ENCODE data around the gene PTX4.

PTX4 gene

GRCh38 chr16:1488619-1489018 lies at the start of gene PTX4:
TSS of gene PTX4 (minus strand) at chr16:1488944. CDS start at chr16:1488909, 35 bp downstream.
- DNase-seq, result no peak

DNA sequence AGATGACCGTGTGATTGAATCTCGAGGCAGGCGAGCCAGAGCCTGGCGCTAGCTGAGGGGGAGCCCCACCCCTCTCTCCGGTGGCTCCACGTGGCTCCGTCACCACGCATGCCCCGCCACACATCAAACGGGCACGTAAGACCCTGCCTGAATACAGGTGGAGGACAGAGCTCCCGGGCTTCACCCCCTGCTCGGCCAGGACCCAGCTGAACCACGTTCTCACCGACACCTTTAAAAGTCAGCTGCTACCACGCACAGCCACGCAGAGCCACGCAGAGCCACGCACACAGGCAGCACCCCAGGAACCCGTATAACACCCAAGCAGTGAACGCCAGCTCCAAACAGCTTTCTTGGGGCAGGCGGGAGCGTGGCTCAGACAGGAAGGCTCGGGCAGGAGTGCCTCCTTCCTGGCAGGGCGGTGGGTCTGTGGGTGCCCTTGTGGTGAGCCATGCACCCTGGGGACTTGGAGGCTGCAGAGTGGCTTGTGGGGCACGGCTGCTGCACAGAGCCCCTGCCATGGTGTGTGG lies 49.1 kb upstream of the PTX4 start:
- DNase-seq, result no peak

DNA sequence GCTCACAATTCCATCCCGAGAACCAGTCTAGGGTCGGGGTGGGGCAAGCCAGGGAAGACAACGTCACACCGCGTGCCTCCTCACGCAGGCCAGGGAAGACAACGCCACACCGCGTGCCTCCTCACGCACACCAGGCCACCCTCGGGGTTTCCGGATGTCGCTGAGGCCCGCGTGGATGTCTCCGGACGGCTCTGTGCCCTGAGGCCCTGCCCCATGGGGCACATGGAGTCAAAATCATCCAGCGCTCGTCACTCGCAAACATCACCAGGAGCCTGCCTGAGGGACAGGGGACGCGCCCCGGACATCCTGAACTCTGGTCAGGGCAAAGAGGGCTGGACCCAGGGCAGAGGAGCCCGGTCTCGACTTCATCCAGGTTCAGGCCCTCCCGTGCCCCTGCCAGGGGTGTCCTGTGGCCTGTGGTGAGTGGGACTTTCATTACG lies 48.4 kb upstream of the PTX4 start:
- no peak for DNase-seq

DNA sequence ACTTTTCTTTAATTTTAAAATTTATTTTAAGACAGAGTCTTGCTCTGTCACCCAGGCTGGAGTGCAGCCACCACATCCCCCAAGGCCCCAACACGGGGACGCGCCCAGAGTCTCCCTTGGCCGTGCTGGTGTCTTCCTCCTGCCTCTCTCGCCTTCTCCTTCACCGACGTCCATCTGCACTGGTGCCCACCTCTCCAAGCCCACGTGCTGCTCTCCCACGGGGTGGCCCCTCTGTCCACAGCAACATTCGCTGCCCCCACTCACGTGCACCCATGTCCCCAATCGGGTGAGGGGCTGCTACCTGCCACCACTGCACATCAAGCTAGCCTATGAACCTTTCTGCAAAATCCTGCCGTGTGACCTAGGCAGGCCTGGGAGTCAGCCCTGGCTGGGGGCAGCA lies 47.9 kb upstream of the PTX4 start:
- no peak for DNase-seq

DNA sequence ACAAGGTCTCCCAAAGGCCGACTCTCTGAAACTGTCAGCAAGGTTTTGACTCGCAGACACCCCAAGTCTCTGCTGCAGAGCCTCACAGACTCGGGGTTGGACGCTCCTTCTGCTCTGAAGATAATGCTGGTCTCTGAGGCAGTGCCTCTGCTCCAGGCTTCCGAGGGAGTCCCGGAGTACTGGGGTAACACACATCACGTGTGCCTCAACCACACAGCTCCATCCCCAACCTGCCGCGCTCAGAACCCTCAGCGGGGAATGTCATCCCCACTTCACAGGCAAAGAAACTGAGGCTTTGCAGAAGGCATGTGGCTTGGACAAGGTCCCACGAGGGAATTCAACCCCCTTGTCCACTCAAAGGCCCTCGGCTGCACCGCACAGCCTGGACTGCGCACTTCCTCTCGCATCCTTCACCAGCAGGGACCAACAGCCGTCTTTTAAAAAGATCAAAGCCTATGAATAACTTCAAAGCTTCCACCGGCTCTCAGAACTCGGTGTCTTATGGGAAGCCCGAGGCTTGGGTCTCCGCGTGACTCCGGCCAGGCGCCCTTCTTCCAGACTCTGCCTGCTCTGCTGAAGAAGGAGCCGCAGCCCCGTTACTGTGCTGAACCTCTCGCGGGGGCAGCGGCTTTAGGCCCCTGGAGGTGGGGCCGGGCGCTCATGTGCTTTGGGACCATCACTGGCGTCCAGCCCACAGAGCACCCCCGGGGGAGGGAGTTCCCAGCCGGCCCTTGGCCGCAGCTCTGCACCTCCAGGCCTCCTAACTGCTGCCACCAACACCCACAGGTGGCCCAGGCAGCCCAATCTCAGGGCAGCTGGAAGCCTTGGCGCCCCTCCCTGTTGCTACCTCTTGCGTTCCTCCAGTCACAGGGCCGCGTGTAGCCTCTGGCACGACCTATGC lies 46.9 kb upstream of the PTX4 start:
- no peak for DNase-seq

DNA sequence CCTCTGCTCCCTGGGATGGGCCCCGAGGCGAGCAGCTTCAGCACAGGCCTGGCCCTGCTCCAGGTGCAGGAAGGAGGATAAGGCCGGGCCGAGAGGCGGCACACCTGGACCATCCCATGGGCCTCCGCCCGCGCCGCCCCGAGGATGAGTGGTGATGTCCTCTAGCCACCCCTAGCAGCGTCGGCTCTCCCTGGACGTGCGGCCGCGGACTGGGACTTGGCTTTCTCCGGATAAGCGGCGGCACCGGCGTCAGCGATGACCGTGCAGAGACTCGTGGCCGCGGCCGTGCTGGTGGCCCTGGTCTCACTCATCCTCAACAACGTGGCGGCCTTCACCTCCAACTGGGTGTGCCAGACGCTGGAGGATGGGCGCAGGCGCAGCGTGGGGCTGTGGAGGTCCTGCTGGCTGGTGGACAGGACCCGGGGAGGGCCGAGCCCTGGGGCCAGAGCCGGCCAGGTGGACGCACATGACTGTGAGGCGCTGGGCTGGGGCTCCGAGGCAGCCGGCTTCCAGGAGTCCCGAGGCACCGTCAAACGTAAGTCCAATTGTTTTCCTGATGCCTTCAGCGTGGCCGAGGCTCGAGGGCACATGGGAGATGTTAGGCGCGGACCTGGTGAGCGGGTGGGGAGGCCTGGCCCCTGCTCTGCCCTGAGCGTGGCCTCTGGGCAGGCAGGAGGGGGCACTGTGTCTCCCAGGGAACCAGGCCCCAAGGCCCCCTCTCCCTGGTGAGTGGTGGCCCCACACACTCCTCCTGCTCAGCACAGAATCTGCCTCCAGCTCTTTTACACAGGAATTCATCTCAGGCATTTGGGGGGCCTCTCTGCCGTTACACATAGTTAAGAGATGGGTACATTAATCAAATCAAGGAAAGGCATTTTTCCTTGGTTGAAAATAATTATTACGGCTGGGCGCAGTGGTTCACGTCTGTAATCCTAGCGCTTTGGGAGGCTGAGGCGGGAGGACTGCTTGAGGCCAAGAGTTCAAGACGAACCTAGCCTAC lies 45.6 kb upstream of the PTX4 start:
- DNase-seq, result no peak

DNA sequence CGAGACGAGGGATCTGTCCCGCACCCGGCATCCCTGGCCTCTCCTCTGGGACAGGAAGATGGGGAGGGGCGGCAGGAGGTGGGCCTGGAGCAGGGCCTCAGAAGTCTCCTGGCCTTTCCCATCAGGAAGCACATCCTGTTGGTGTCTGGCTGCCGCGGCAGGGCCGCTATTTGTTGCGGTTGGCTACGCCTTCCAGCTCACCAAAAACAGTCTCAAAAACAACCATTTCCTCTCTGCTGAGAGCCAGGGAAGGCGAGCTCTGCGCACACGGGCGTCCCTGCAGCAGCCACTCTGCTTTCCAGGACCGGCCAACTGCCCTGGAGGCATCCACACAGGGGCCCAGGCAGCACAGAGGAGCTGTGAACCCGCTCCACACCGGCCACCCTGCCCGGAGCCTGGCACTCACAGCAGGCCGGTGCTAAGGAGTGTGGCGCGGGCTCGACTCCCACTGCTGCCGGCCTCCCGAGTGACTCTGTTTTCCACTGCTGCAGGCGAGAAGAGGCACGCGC lies 44.8 kb upstream of the PTX4 start, which contains the start of gene TMEM204:
TSS of gene TMEM204 (plus strand) at position 224 of the 509 bp plus-strand sequence. CDS start 610 bp downstream, outside the sequence.
- DNase-seq, result peak; percentile 49

DNA sequence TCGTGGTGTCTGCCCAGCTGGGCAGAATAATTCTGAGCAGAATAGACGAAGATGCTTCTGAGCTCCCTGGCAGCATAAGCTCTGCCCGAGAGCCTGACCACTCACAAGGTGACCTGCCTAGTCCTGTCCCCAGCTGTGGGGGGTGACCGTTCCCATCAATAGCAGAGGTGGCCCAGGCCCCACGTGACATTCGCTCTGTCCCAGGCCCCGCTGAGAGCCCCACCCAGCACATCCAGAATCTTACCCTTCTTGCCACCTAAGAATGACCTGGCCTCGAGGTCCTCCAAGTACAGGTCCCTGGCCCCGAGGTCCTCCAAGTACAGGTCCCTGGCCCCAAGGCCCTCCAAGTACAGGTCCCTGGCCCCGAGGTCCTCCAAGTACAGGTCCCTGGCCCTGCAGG lies 44.0 kb upstream of the PTX4 start:
- DNase-seq, result no peak

DNA sequence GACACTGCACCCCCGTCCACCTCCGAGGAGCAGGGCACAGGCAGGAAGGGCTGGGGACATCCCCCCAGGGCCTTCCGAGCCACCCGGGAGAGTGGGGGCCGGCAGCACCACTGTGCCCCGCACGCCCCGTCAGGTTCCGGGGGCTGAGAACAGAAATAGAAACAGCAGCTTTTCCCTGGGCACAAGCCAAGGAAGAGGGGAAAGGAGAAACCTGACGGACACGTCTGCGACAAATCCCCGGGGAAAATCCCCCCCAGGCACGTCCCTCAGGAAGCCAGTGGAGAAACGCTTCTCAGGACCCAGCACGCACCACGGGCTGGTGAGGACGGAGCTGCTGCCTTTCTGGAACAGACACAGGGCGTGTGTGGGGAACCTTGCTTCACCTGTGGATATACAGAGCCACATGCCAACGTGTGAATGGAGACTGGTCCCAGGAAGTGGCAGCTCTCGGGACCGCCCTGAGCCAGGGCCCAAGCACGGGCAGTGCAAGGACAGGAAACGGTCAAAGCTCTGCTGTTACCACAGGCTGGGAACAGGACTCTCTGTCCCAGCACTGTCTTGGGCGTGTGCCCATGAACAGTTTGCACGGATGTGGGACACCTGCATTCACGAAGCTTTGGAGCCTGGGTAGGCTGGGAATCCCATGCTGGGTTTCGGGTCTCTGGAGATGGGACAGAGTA lies 43.5 kb upstream of the PTX4 start:
- no peak for DNase-seq

DNA sequence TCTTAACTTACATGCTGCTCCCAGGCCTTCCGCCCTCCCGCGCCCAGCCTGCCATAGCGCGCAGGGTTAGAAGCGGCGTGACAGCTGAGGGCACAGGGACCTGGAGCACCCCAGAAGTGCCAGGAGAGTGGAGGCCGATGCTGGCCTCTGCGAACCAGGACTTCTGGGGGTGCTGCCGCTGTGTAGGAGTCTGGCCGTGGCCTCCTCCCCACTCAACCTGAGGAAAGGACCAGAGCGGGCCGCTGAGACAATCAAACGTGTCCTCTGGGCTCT lies 42.8 kb upstream of the PTX4 start:
- no peak for DNase-seq

GRCh38 chr16:1530883-1531637 lies 42.3 kb upstream of the PTX4 start:
- DNase-seq, result no peak

DNA sequence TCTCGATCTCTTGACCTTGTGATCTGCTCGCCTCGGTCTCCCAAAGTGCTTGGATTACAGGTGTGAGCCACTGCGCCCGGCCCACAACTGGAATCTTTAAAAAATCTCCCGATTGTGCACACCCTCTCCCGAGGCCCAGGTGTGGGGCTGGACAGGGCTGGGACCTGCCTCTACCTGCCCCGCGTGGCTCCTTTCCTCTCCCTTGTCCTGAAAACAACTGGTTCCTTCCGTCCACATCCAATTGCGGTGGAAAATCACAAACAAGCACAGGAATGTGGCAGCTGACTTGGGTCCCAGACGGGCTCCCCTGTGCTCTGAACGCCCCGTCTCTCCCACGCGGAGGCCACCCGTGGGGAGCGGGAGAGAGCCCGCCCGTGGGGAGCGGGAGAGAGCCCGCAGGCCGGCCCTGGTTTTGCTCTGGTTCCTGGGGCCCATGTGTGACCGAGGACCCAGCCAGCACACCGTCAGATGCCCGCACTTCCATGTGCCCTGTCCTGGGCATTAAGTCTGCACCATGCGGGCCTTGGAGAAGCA lies 41.7 kb upstream of the PTX4 start:
- no peak for DNase-seq

GRCh38 chr16:1528921-1529537 lies 40.3 kb upstream of the PTX4 start:
- DNase-seq, result no peak

GRCh38 chr16:1527836-1528811 lies 39.4 kb upstream of the PTX4 start:
- no peak for DNase-seq

GRCh38 chr16:1526608-1527555 lies 38.1 kb upstream of the PTX4 start:
- DNase-seq, result peak; percentile 19

DNA sequence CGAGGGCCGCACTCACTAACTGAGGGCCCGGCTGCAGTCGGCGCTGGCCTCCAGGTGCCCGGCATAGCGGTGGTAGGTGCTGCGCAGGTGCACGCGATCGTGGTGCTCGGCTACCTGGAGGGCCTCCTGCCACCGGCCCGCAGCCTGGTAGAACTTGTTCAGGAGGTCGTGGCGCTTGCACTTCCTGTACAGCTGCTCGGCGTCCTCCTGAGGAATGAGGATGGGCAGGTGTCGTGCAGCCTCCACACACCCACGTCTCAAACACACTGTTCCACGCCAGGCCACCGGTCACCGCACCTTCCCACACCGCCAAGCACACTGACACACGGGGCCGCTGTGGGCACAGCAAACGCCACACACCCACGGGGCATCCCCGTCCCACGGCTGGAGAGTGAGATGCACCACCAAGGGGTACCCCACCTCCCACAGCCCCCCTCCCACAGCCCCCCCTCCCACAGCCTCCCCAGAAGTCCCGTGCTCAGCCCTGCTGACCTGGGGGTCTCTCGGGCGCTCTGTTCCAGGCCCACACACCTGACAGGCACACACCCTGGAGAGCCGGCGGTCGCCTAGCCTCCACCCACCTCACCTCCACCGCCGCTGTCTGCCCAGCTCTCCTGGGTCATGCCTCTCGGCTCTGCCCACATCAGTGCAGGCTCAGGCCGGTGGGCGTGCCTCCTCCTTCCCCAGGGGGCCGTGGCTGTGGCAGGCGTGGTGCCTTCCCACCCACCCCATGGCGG lies 37.3 kb upstream of the PTX4 start:
- DNase-seq, result peak; percentile 24

DNA sequence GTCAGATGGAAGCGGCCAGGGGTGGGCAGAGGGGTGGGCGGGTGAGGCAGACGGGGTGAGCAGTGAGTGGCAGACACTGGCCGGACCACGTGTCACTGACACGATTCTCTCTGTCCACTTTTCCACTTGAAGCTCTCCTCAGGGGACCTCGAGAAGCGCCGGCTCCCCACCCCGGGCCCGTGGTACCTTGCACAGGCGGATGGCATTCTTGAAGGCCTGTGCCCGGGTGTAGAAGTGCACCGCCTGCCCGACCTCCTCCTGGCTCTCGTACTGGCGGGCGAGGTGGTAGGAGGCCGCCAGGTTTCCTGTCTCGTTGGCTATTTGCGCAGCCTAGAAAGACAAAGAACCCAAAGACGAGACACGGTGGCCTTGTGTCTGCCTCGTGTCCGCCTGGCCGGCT lies 35.6 kb upstream of the PTX4 start:
- no peak for DNase-seq

Measured in CD4-positive, alpha-beta T cell treated with Interleukin-4 for 4 hours (primary cell).